A549 treated with dexamethasone at 1 μM for 4 hours (cell line): ENCODE measurements around the gene SEC14L2. TPM values are rescaled to one million over a fixed set of nuclear protein-coding genes. Genes with fewer than 3 reads are reported as not detected.

Experiments used
- total RNA-seq: library from RNA; stranded (reverse); fragments of 200-300 nt; extraction: Qiagen RNA extraction; gene quantifications from 5 replicates; pipeline ENCODE4 v1.2.3, GENCODE V29; 2022

SEC14L2 gene
- 71.4 to 112 TPM (median 96.7 TPM) in 5 replicates for total RNA-seq

DNA sequence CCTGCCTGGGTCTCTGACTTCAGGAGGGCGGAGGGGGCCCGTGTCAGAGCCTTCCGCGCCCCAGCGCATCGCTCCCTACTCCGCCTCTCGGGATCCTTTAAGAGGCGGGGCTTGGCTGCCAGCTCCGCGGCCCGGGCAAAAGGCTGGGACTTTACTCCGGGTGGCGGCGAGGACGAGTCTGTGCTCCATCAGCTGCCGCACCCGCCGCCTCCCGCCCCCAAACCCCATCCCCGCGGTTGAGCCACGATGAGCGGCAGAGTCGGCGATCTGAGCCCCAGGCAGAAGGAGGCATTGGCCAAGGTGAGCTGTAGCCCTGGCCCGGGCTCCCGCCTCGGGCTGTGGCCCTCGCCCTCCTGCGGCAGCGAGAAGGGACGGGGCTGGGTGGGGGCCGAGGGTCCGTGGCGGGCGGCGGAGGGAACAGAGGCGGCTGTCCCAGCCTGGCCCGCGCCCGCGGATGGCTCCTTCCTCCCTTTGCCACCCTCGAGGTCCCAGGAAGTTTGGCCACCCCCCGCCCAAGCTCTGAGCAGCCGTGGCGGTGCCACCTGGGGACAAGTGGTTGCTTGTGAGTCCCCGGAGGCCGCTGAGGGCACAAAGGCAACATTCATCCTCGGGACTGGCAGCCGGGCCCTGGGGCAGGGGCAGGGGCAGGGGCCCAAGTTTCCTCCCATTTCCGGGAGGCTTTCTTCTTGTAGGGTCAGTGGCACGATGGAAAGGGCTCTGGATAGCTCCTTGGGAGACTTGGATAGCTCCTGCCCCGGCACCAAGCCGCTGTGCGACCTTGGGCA is at the start of gene SEC14L2:
Gene SEC14L2, plus strand, starts transcription at position 148 of the 785 bp plus-strand sequence. Its CDS starts 99 bp downstream, at position 247.

DNA sequence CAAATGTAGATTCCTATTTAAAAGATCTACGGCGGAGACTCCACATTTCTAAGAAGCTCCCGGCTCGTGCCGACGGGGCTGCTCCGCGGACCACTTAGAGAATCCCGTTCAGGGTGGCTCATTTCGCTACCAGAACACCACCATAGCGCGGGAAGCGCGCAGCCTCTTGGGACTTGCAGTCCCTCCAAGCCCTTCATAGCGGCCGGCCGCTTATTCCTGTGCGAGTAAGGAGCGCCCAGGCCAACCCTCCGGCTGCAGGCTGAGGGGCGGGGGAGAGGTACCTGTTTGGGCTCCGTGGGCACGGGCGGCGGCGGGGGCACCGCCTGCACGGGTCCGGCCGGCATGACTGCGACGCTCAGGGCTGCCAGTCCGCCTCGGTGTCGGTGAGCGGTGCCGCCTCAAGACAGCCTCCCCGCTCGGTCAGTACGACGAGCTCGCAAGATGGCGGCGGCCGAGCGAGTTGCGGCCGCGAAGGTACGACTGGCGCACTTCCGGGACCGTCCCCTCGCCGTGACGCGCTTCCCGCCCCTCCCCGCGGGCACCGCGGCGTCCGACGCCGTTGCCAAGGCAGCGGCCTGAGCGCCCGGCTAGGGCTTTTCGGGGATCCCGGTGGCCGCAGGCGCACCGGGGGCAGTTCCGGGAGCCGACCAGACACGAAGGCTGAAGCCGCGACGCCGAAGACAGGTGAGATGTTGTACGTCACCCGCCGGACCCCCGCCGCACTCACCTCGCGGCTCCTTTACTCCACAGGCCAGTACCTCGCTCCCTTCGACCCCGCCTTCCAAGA is 40.2 kb upstream of the SEC14L2 start, which contains the start of the genes CCDC157 and SF3A1:
Gene CCDC157, plus strand, starts transcription at position 559 of the 787 bp plus-strand sequence. CDS start 8,994 bp downstream, outside the sequence.
Gene SF3A1, minus strand, starts transcription at position 446 of the 787 bp plus-strand sequence. Its CDS starts 102 bp downstream, at position 344.

DNA sequence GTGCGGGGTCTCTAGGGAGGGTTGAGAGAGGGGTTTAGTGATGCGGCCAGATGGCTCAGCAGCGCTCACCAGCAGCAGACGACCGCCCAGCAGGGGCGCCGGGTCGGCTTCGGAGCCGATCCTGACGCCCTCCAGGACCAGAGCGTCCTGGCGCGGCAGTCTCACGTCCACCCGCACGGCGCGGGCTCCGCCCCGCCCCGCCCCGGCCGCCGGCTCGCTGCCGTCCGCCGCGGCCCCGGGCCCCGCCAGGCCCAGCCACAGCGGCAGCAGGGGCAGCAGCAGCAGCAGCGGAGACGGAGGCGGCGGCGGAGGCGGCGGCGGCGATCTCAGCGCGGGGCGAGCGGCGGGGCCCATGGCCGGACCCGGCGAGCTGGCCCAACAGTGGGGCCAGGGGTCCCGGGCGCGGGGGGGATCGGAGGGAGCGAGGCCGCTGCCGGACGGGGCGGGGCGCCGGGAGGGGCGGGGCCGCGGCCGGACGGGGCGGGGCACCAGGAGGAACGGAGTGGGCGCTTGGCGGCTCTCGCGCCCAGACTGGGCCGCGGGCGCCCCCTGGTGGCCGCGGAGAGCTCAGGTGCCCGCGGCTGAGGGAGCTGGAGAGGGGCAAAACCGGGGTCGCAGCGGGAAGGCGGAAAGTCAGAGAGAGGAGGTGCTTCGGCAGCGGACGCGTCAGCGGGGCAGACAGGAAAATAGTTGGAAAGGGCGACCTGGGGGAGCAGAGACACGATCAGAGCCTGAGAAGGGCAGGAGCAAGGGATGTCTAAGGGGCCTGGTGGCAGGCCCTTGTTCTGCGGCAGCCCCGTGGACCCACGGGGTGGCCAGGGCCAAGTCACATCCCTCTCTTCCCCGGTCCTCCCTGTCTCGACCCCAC is 9.6 kb upstream of the SEC14L2 start, which contains the start of gene RNF215:
Gene RNF215, minus strand, starts transcription at position 452 of the 868 bp plus-strand sequence. Its CDS starts 98 bp downstream, at position 354.

DNA sequence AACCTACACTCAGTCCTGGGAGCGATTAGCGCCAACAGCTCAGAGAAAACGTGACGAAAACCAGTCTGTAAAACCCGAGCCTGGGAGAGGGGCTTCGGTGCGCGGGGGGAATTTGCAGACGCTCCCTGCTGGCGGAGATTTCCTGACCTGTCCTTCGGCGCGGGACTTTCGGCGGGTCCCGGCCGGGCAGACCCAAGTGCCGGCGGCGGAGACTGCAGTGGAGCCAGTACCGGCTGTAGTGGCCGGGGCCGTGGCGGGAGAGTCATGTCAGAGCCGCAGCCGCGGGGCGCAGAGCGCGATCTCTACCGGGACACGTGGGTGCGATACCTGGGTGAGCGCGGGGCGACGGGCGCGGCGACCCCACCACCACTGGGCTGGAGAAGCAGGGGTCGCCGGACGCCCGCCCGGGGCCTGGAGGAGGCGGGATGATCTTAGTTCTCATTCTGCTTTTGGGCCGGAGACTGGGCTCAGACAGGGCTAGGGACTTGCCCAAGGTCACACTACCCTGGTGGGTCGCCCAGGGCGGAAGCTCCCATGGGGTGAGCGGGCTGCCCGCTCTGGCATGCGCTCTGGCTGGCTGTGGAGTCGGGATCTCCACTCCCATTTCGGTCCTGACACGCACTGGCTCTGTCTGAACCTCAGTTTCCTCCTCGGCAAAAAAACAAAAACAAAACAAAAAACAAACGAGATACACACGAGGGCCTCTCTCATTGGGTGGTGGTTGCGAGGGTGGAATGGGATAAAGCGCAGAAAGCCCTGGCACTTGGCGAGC is 29.0 kb downstream of the SEC14L2 start, which contains the start of gene MTFP1:
Gene MTFP1, plus strand, starts transcription at position 153 of the 772 bp plus-strand sequence. Its CDS starts 112 bp downstream, at position 265.

DNA sequence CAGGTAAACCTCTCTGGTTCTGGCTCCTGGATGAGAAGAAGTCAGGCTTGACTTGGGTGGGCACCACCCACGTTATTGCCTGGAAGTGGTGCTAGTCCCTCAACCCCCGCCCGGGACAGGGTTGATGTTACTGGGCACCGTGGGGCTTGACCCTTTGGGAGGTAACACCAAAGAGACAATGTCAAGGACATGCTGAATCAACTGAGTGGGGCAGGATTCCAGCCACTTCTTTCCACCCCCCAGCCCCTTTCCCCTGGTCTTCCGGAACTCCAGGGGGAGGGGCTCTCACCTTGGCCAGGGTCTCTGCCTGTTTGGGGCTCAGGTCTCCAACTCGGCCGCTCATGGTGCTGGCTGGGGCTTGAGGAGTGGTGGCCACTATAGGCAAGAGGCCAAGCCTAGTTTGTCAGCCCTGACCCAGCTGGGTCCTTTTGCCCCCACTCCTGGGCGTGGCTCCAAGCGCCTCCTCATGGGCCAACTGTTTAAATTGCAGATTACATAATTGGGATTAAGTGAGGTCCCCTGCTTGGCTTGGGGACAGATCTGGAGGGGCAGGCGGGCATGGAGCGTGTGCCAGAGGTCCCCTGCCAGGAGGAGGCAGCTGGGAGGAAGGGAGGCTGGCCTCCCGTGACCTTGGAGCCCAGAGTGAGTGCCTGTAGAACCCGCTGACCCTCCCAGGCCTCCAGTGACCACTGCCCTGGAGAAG is 74.9 kb downstream of the SEC14L2 start, which contains the start of gene SEC14L3:
Gene SEC14L3, minus strand, starts transcription at position 402 of the 703 bp plus-strand sequence. Its CDS starts 59 bp downstream, at position 343.

Other genes with a start within 250 kb of the SEC14L2 start
- gene LIF, start 150.3 kb upstream of the SEC14L2 start, total RNA-seq = 16.4 to 35.8 TPM (median 33.5 TPM) in 5 replicates
- 0.11 TPM in 1 of 5 replicates, not detected in the others for gene OSM, start 130.2 kb upstream of the SEC14L2 start, total RNA-seq
- 5.0 to 6.5 TPM (median 5.5 TPM) in 5 replicates for gene CASTOR1, start 107.5 kb upstream of the SEC14L2 start, total RNA-seq
- 7.5 to 9.6 TPM (median 9.1 TPM) in 5 replicates for gene TBC1D10A, start 70.1 kb upstream of the SEC14L2 start, total RNA-seq
- 34.0 to 87.7 TPM (median 73.4 TPM) in 5 replicates for gene SF3A1, start 40.1 kb upstream of the SEC14L2 start, total RNA-seq
- 1.3 to 3.2 TPM (median 2.6 TPM) in 5 replicates for gene CCDC157, start 40.0 kb upstream of the SEC14L2 start, total RNA-seq
- 14.1 to 23.5 TPM (median 19.4 TPM) in 5 replicates for gene RNF215, start 9.6 kb upstream of the SEC14L2 start, total RNA-seq
- 59.8 to 67.8 TPM (median 63.6 TPM) in 5 replicates for gene MTFP1, start 28.8 kb downstream of the SEC14L2 start, total RNA-seq
- gene SEC14L3, start 75.0 kb downstream of the SEC14L2 start, total RNA-seq = not detected in 5 replicates
- gene SEC14L4, start 108.7 kb downstream of the SEC14L2 start, total RNA-seq = 3.7 to 6.7 TPM (median 5.5 TPM) in 5 replicates
- gene SEC14L6, start 149.7 kb downstream of the SEC14L2 start, total RNA-seq = not detected in 5 replicates
- 7.0 to 11.8 TPM (median 11.1 TPM) in 5 replicates for gene GAL3ST1, start 177.6 kb downstream of the SEC14L2 start, total RNA-seq
- 107 to 121 TPM (median 111 TPM) in 5 replicates for gene PES1, start 194.9 kb downstream of the SEC14L2 start, total RNA-seq
- gene TCN2, start 210.2 kb downstream of the SEC14L2 start, total RNA-seq = 4.6 to 5.6 TPM (median 5.0 TPM) in 5 replicates
- 4.7 to 6.7 TPM (median 5.8 TPM) in 5 replicates for gene SLC35E4, start 238.8 kb downstream of the SEC14L2 start, total RNA-seq